GM12878 (cell line): ENCODE data around the gene MYCBP.

ENCODE experiments used
- CEBPB ChIP-seq, 2 experiments: fragments of 150-350 bp in 1 of 2; IDR thresholded peaks; 2 replicates each; pipeline ENCODE4 v1.6.1; 2012 to 2014; ENCODE audit warnings: low read depth in 2 of 2, low read length in 2 of 2, borderline replicate concordance in 1 of 2, inconsistent platforms in 1 of 2
- CHD2 ChIP-seq: IDR thresholded peaks from 2 replicates; pipeline ENCODE4 v1.6.1; 2011; ENCODE audit warnings: low read depth, low read length, improper control_type of control experiment, borderline replicate concordance
- TF ChIP-seq, protein P1 (sequence below), 3 experiments: IDR thresholded peaks in 2 of 3; conservative IDR thresholded peaks in 1 of 3; 2 replicates each; pipeline ENCODE4 v1.5.1; 2011; ENCODE audit warnings: low read depth in 3 of 3, low read length in 3 of 3, mild to moderate bottlenecking in 3 of 3, control low read depth in 2 of 3, moderate library complexity in 2 of 3, inconsistent platforms in 1 of 3, mixed read lengths in 1 of 3; ENCODE audit not compliant: control insufficient read depth in 2 of 3, insufficient read depth in 1 of 3; ENCODE audit errors: extremely low read depth in 1 of 3

DNA sequence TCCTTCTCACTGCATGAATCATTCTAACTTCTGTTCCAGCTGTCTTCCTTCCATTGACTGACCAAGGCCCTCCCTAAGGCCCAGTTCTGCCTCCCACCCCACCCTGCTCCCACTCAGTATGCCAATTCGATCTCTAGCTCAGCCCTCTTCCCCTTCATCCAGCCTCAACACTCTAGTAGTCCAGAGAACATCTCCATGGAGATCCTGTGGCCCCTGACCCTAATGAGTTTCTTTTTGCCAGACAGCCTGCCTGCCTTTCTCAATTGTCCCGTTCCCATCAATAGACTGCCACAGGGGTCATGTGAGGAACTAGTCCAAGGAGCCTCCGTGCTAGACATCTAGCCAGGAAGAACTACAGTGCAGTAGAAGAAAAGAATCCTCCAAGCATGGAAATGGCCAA is 40.0 kb downstream of the MYCBP start:
- TF ChIP-seq CEBPB (IDR thresholded peaks at IDR 0.05; ENCODE audit: borderline replicate concordance in 1 of 2, low read depth in 2 of 2, low read length in 2 of 2) (no peak), CHD2 (no peak)
- TF ChIP-seq, protein P1, sequence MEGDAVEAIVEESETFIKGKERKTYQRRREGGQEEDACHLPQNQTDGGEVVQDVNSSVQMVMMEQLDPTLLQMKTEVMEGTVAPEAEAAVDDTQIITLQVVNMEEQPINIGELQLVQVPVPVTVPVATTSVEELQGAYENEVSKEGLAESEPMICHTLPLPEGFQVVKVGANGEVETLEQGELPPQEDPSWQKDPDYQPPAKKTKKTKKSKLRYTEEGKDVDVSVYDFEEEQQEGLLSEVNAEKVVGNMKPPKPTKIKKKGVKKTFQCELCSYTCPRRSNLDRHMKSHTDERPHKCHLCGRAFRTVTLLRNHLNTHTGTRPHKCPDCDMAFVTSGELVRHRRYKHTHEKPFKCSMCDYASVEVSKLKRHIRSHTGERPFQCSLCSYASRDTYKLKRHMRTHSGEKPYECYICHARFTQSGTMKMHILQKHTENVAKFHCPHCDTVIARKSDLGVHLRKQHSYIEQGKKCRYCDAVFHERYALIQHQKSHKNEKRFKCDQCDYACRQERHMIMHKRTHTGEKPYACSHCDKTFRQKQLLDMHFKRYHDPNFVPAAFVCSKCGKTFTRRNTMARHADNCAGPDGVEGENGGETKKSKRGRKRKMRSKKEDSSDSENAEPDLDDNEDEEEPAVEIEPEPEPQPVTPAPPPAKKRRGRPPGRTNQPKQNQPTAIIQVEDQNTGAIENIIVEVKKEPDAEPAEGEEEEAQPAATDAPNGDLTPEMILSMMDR (IDR thresholded peaks at IDR 0.05 in 2 of 3, conservative IDR thresholded peaks at IDR 0.05 in 1 of 3; ENCODE audit: control insufficient read depth in 2 of 3, extremely low read depth in 1 of 3, insufficient read depth in 1 of 3, low read depth in 3 of 3, low read length in 3 of 3), result no peak
